GM18870 (cell line): Measurements from ENCODE around the gene ZNF574.

Experiments
- ATAC-seq: cut with Tn5 transposase; IDR thresholded peaks from one replicate; pipeline ENCODE4 v1.9.1; 2021; ENCODE audit warnings: moderate library complexity; ENCODE audit not compliant: unreplicated experiment

The ZNF574 gene

GRCh38 chr19:42121656-42122069, 45.7 kb downstream of the ZNF574 start:
- ATAC-seq: no peak

GRCh38 chr19:42122691-42123607, 47.0 kb downstream of the ZNF574 start:
- ATAC-seq: no peak

GRCh38 chr19:42123765-42124164, 47.8 kb downstream of the ZNF574 start:
- no peak for ATAC-seq

DNA sequence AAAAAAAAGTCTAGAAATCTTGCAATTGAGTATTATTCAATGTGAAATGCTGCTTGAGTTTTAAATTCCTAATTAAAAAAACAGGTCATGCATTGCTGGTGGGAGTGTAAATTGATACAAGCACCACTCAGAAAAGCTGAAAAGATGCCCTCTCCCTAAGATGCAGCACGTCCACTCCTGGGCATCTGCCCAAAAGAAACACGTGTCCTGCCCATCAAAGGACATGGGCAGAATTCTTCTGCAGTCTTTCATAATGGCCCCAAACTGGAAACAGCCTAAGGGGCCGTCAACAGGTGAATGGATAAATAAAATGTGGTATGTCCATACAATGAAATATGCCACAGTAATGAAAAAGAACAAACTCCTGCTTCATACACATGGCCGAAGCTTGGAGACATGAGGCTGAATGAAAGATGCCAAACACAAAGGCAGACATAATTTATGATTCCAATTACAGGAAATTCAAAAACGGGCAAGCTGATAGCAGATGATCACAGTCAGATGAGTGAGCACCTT, 48.5 kb downstream of the ZNF574 start:
- no peak for ATAC-seq

DNA sequence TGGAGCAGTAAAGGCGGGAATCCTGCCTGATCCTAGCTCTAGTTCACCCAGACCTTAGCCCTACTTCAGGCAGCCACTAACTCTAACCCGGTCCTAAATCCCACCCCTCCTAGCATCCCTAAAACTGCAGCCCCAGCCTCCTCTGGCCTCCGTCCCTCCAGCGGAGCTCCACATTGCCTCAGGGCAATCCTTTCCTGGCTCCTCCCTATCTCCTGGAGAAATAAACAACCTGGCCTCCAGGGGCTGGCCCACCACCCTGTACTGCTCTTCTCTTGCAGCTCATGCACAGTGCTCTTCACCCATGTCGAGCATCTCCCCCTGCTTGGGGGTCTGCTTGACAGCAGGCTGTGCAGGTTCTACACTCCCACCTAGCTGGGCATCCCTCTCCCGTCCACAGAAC, 49.6 kb downstream of the ZNF574 start:
- ATAC-seq: no peak

GRCh38 chr19:42126574-42126973, 50.6 kb downstream of the ZNF574 start:
- ATAC-seq: no peak

- no peak for ATAC-seq
These were observed 53.7 kb downstream of the ZNF574 start for GRCh38 chr19:42129399-42130253.

GRCh38 chr19:42130254-42130573, 54.2 kb downstream of the ZNF574 start:
- ATAC-seq: no peak
